Right lobe of liver (tissue), 6 donors: ENCODE measurements around the gene MAL. TPM values are rescaled to one million over a fixed set of nuclear protein-coding genes. Genes with fewer than 3 reads are reported as not detected.

Experiments used
- ATAC-seq, 4 donors: fragments of 200-7000 bp; cut with Tn5 transposase; one replicate each; pipeline ENCODE4 v1.9.1; 2020; ENCODE audit warnings: mild to moderate bottlenecking in 4 of 4, moderate library complexity in 4 of 4
- DNase-seq, 3 donors: peaks; one replicate each; pipeline ENCODE4 v3.0.0-alpha.2; 2020
- H3K27ac ChIP-seq, 3 donors: fragments of 200-600 bp; one replicate each; pipeline ENCODE4 v1.8.0; 2022
- H3K27me3 ChIP-seq, 2 donors: fragments of 200-600 bp; one replicate each; pipeline ENCODE4 v1.8.0; 2022
- H3K36me3 ChIP-seq, 4 donors: fragments of 200-600 bp; sonication (generic) in 1 of 4; one replicate each; pipeline versions ENCODE4 v1.5.1 to v1.8.0; 2017 to 2022; ENCODE audit warnings: control low read depth in 1 of 4
- H3K4me1 ChIP-seq, 4 donors: fragments of 200-600 bp; sonication (generic) in 1 of 4; one replicate each; pipeline versions ENCODE4 v1.5.1 to v1.8.0; 2017 to 2022; ENCODE audit warnings: control low read depth in 1 of 4
- H3K4me3 ChIP-seq, 3 donors: fragments of 200-600 bp; one replicate each; pipeline ENCODE4 v1.8.0; 2022
- H3K9me3 ChIP-seq, 4 donors: fragments of 200-600 bp; sonication (generic) in 1 of 4; one replicate each; pipeline versions ENCODE4 v1.5.1 to v1.8.0; 2017 to 2022; ENCODE audit warnings: control low read depth in 1 of 4
- CTCF ChIP-seq, 4 donors: fragments of 200-600 bp in 3 of 4; fragments of 450-650 bp in 1 of 4; IDR thresholded peaks; one replicate each; pipeline versions ENCODE4 v1.5.1 to v1.8.0; 2016 to 2022; ENCODE audit warnings: antibody characterized with exemption in 4 of 4, mild to moderate bottlenecking in 2 of 4
- POLR2A ChIP-seq: fragments of 450-650 bp; IDR thresholded peaks from one replicate; pipeline ENCODE4 v1.6.1; 2017; ENCODE audit warnings: antibody characterized with exemption, mild to moderate bottlenecking
- WGBS: methylation state at CpG from one replicate; pipeline ENCODE4 v1.1.6; 2018; ENCODE audit warnings: low coverage, low lambda C conversion rate; ENCODE audit not compliant: insufficient coverage; ENCODE audit errors: missing lambda C conversion rate; 5-methylcytosine and 5-hydroxymethylcytosine counted together
- intact Hi-C, 2 donors: fragments of 100-400 bp; cut with DNase I; formaldehyde crosslinking; loops; one replicate each; pipeline versions ENCODE4 v1.11.2 to v1.14.1; 2022
- total RNA-seq, 6 experiments: library from RNA; depleted of rRNA in 2 of 6; stranded (reverse); fragments of >200 nt in 2 of 6; fragmentation: NEBNext Ultra II Directional in 3 of 6; extraction: Animal tissue kit (Norgen Biotek cat#: 25700) in 3 of 6; gene quantifications; one replicate each; pipeline versions ENCODE4 v1.1.0 to v1.2.4, GENCODE V29; 2016 to 2023
- donor health status: DM: no; HTN: yes; CAD: no.
- donor health status: DM: no; HTN: no; CAD: no.
- donor health status: DM: no; HTN: no; CAD: no.
- donor health status: DM: no; HTN: yes; CAD: no.
- donor health status: DM: no; HTN: yes; CAD: no.

Gene MAL
- total RNA-seq, 6 experiments from 2014 or later = 0.24 TPM; not detected in 5

- WGBS = 86% methylated on average over 2 of the region's 12 CpGs
- Histone ChIP-seq H3K27me3 (peaks cover 0 to 5% of the 10 kb centered on the region in 2 donors), H3K4me3 (no peak overlapping the region), H3K27ac (no peak overlapping the region), H3K9me3 (no peaks in the 10 kb centered on the region), H3K36me3 (no peaks in the 10 kb centered on the region), H3K4me1 (no peaks in the 10 kb centered on the region)
- ATAC-seq (no peak), DNase-seq (no peak)
- TF ChIP-seq POLR2A (no peak), CTCF (IDR thresholded peaks at IDR 0.05) (no peak)
- intact Hi-C loops = no loop called here
Observed at GRCh38 chr2:95017836-95018235, 7.7 kb upstream of the MAL start.

- H3K4me1 ChIP-seq = no peaks in the 10 kb centered on the region
- TF ChIP-seq POLR2A = no peak
- TF ChIP-seq CTCF (IDR thresholded peaks at IDR 0.05) = no peak
- no peaks in the 10 kb centered on the region for H3K36me3 ChIP-seq
- no peaks in the 10 kb centered on the region for H3K9me3 ChIP-seq
- H3K27me3 ChIP-seq = peaks cover 0 to 5% of the 10 kb centered on the region in 2 donors
- intact Hi-C loops = no loop called here
- ATAC-seq (no peak), DNase-seq (no peak)
- no peak overlapping the region for H3K27ac ChIP-seq
- whole genome bisulfite sequencing = 57% methylated on average over 10 of the region's 10 CpGs
- H3K4me3 ChIP-seq = no peak overlapping the region
Observed at GRCh38 chr2:95018301-95018700, 7.2 kb upstream of the MAL start.

GRCh38 chr2:95018861-95019550 lies 6.5 kb upstream of the MAL start:
- intact Hi-C loops = no loop called here
- no peak for ATAC-seq
- no peak for TF ChIP-seq POLR2A
- TF ChIP-seq CTCF (IDR thresholded peaks at IDR 0.05) = no peak
- no peak for DNase-seq
- H3K36me3 ChIP-seq = no peaks in the 10 kb centered on the region
- H3K27ac ChIP-seq = no peak overlapping the region
- H3K4me1 ChIP-seq = no peaks in the 10 kb centered on the region
- H3K27me3 ChIP-seq = peaks cover 0 to 5% of the 10 kb centered on the region in 2 donors
- no peak overlapping the region for H3K4me3 ChIP-seq
- 75% methylated on average over 5 of the region's 12 CpGs for WGBS
- H3K9me3 ChIP-seq = no peaks in the 10 kb centered on the region

- H3K27ac ChIP-seq = no peak overlapping the region
- ATAC-seq (no peak), DNase-seq (no peak)
- no peaks in the 10 kb centered on the region for H3K4me1 ChIP-seq
- no peaks in the 10 kb centered on the region for H3K9me3 ChIP-seq
- no peaks in the 10 kb centered on the region for H3K36me3 ChIP-seq
- H3K27me3 ChIP-seq = peaks cover 0 to 7% of the 10 kb centered on the region in 2 donors
- WGBS = 69% methylated on average over 4 of the region's 4 CpGs
- intact Hi-C loops = no loop called here
- H3K4me3 ChIP-seq = no peak overlapping the region
- TF ChIP-seq POLR2A = no peak
- no peak for TF ChIP-seq CTCF (IDR thresholded peaks at IDR 0.05)
Observed at GRCh38 chr2:95019572-95019971, 5.9 kb upstream of the MAL start.
